IMR-90 (cell line): Measurements from ENCODE around the gene NSL1.

Source experiments
- BHLHE40 ChIP-seq: fragments of 150-350 bp; IDR thresholded peaks from 2 replicates; pipeline ENCODE4 v1.6.1; 2016; ENCODE audit warnings: mild to moderate bottlenecking, low read depth, low read length
- CEBPB ChIP-seq: IDR thresholded peaks from 2 replicates; pipeline ENCODE4 v1.6.1; 2012; ENCODE audit warnings: low read depth, low read length, improper control_type of control experiment
- CHD1 ChIP-seq: IDR thresholded peaks from 2 replicates; pipeline ENCODE4 v1.6.1; 2012; ENCODE audit warnings: low read depth, low read length, improper control_type of control experiment
- CTCF ChIP-seq: conservative IDR thresholded peaks from 2 replicates; pipeline ENCODE4 v1.5.1; 2012; ENCODE audit warnings: mild to moderate bottlenecking, low read depth, low read length, improper control_type of control experiment
- ELK1 ChIP-seq: fragments of 150-350 bp; IDR thresholded peaks from 2 replicates; pipeline ENCODE4 v1.6.1; 2016; ENCODE audit warnings: low read depth, mild to moderate bottlenecking, low read length, moderate library complexity, borderline replicate concordance
- FOS ChIP-seq: fragments of 150-350 bp; IDR thresholded peaks from 2 replicates; pipeline ENCODE4 v1.6.1; 2016; ENCODE audit warnings: low read depth, low read length
- MAFK ChIP-seq: IDR thresholded peaks from 2 replicates; pipeline ENCODE4 v1.6.1; 2012; ENCODE audit warnings: low read depth, low read length, improper control_type of control experiment
- POLR2A ChIP-seq: IDR thresholded peaks from 2 replicates; pipeline ENCODE4 v1.6.1; 2012; ENCODE audit warnings: mild to moderate bottlenecking, low read depth, low read length
- RAD21 ChIP-seq: IDR thresholded peaks from 2 replicates; pipeline ENCODE4 v1.6.1; 2012; ENCODE audit warnings: low read length, improper control_type of control experiment
- RFX5 ChIP-seq: IDR thresholded peaks from 2 replicates; pipeline ENCODE4 v1.8.0; 2012; ENCODE audit warnings: low read depth, mild to moderate bottlenecking, low read length, moderate library complexity
- SMC3 ChIP-seq: fragments of 150-350 bp; IDR thresholded peaks from 2 replicates; pipeline ENCODE4 v1.6.1; 2016; ENCODE audit warnings: low read depth, mild to moderate bottlenecking, antibody characterized with exemption, low read length, moderate library complexity
- USF2 ChIP-seq: fragments of 150-350 bp; IDR thresholded peaks from 2 replicates; pipeline ENCODE4 v1.6.1; 2017; ENCODE audit warnings: mild to moderate bottlenecking, antibody characterized with exemption, low read length, low read depth

- TF ChIP-seq USF2 (no peak), CTCF (no peak), RFX5 (no peak), POLR2A (no peak), CHD1 (no peak), SMC3 (no peak), MAFK (no peak), FOS (no peak), ELK1 (no peak), BHLHE40 (no peak), RAD21 (no peak), CEBPB (no peak)
Measured at GRCh38 chr1:212827171-212827776, 35.7 kb upstream of the NSL1 start.
